AG04450 (cell line): Measurements from ENCODE around the gene CCNE1. TPM values are rescaled to one million over a fixed set of nuclear protein-coding genes. Genes with fewer than 3 reads are reported as not detected.

ENCODE experiments used
- CTCF ChIA-PET: fragments of 300-600, 350-600 bp; formaldehyde crosslinking; extraction: SDS; loops from one replicate; lab custom pipeline; 2022; ENCODE audit warnings: antibody characterized with exemption, inconsistent platforms; lab: Charles Lee
- POLR2A ChIA-PET: fragments of 350-600 bp; formaldehyde crosslinking; extraction: SDS; loops from one replicate; lab custom pipeline; 2021; ENCODE audit warnings: antibody characterized with exemption, inconsistent platforms; lab: Yijun Ruan, JAX
- DNase-seq: peaks from one replicate; pipeline ENCODE4 v3.0.0-alpha.2; 2011; ENCODE audit warnings: low read depth, low spot score
- H3K27ac ChIP-seq: one replicate; pipeline ENCODE4 v1.5.1; 2012; ENCODE audit warnings: low read depth, low read length, control low read depth
- H3K27me3 ChIP-seq: one replicate; pipeline ENCODE4 v1.6.0; 2012; ENCODE audit warnings: low read length; ENCODE audit not compliant: control insufficient read depth, insufficient read depth
- H3K4me3 ChIP-seq: 2 replicates; pipeline ENCODE4 v1.5.1; 2011; ENCODE audit warnings: mild to moderate bottlenecking, low read depth, low read length, control low read depth
- H3K9me3 ChIP-seq: 2 replicates; pipeline ENCODE4 v1.5.1; 2012; ENCODE audit warnings: low read length; ENCODE audit not compliant: control insufficient read depth, insufficient read depth
- polyA plus RNA-seq: library from polyadenylated mRNA; depleted of rRNA; stranded (reverse); fragments of >200 nt; gene quantifications from 2 replicates; pipeline ENCODE4 v1.2.3, GENCODE V29; 2011
- TF ChIP-seq, protein P1 (sequence below): IDR thresholded peaks from 2 replicates; pipeline ENCODE4 v1.5.1; 2011; ENCODE audit warnings: low read depth, low read length, control low read depth, inconsistent platforms

CCNE1 gene
- polyA plus RNA-seq, 1 experiment = 4.8 TPM

DNA sequence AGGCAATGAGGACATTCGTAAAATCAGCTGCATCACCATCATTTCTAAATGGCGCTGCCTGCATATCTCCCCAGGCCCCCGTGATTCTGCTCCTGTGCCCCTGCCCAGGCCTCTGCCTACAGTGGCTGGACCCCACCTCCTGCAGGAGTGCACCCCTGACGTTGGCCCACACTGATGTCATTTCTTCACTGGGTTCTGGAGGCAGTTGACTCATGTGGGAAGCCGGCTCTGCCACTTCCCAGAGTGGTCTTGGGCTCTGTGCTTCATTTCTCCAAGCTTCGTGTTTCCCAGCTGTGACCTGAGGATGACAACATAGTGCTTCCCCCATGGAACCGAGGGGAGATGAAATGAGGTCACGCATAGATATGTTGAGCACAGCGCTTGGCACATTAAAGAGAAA lies 19.9 kb downstream of the CCNE1 start:
- no peaks in the 10 kb centered on the region for H3K9me3 ChIP-seq
- H3K27ac ChIP-seq = no peak overlapping the region
- no peak for DNase-seq
- no peaks in the 10 kb centered on the region for H3K27me3 ChIP-seq
- ChIA-PET CTCF (no interaction called here), POLR2A (no interaction called here)
- TF ChIP-seq, protein P1, sequence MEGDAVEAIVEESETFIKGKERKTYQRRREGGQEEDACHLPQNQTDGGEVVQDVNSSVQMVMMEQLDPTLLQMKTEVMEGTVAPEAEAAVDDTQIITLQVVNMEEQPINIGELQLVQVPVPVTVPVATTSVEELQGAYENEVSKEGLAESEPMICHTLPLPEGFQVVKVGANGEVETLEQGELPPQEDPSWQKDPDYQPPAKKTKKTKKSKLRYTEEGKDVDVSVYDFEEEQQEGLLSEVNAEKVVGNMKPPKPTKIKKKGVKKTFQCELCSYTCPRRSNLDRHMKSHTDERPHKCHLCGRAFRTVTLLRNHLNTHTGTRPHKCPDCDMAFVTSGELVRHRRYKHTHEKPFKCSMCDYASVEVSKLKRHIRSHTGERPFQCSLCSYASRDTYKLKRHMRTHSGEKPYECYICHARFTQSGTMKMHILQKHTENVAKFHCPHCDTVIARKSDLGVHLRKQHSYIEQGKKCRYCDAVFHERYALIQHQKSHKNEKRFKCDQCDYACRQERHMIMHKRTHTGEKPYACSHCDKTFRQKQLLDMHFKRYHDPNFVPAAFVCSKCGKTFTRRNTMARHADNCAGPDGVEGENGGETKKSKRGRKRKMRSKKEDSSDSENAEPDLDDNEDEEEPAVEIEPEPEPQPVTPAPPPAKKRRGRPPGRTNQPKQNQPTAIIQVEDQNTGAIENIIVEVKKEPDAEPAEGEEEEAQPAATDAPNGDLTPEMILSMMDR = no peak
- H3K4me3 ChIP-seq = no peak overlapping the region

DNA sequence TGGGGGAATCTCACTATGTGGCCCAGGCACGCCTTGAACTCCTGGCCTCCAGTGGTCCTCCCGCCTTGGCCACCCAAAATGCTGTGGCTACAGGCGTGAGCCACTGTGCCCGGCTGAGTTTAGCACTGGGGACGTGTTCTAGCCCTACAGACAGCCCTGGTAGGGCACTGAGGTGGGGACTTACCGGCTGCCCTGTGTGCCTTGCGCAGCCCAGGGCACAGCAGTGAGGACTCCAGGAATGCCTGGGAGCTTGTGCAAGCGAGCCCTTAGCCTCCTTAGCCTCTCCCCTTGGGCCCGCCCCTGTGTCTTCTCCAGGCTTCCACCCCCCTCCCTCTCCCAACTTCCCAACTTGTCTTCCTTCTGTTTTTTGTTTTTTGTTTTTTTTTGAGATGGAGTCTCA lies 21.0 kb downstream of the CCNE1 start:
- CTCF ChIA-PET = no interaction called here
- no peak overlapping the region for H3K27ac ChIP-seq
- no peaks in the 10 kb centered on the region for H3K9me3 ChIP-seq
- POLR2A ChIA-PET = no interaction called here
- TF ChIP-seq, protein P1 = no peak
- no peaks in the 10 kb centered on the region for H3K27me3 ChIP-seq
- DNase-seq = no peak
- no peak overlapping the region for H3K4me3 ChIP-seq

DNA sequence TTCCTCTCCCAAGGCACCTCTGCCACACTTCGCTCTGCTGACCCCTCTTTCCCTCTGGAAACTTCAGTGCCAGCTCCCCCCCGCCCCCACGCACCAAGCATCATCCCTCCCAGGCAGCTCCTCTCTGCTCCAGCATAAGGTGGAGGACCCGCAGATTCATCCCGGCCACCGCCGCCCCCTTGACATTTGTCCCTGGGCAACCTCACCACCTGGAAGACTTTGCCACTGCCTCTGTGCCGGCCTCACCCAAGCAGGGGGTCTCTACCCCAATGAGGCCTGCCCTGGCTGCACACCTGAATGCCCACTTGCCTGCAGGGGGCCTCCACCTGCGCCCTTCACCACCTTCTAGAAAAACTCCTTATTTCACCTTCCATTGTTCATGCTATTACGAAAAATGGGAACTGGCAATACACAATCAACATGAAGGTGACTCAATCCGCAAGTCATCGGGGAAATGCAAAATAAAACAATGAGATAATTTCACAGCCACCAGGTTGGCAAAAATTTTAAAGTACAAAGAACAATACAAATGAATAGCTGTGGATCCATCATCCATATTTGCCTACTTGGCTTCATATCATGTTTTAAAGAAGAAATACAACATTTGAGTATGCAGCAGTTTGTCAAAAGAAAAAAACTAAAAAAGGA lies 21.9 kb downstream of the CCNE1 start:
- Histone ChIP-seq H3K9me3 (no peaks in the 10 kb centered on the region), H3K4me3 (no peak overlapping the region), H3K27ac (no peak overlapping the region), H3K27me3 (no peaks in the 10 kb centered on the region)
- ChIA-PET POLR2A (no interaction called here), CTCF (no interaction called here)
- TF ChIP-seq, protein P1 = no peak
- no peak for DNase-seq

DNA sequence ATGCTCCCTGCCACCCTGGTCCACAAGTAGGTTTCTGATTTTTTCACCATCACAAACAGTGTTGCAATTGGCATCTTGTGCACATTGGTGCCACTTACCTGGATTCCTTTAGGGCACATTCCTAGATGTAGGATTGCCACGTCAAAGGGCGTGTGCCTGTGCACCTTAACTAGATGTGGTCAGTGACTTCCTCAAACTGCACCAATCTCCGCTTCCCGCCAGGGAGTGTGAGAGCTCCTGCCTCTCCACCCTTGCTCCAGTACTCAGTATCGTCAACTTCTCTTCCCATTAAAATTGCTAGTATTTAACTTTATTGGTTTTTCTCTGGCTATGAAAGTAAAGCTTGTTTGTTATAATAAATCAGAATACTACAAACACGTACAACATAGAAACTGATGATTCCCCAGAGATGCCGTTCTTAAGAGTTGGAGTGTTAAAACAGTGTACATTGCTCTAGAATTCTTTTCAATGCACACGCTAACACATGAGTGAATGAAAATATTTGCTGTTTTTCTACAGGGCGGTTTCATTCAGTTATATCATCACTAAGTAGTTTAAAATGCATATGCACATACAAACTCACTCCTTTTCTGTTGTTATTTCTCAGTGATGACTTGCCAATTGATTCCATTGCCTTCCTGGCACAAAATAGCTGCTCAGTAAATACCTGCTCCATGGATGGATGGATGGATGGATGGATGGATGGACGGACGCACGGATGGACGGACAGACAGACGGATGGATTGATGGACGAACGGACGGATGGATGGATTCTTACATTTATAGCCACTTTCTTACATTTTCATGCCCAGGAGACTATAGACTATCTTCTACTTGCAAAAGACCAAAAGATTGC lies 23.4 kb downstream of the CCNE1 start:
- Histone ChIP-seq H3K27me3 (peaks cover 6% of the 10 kb centered on the region), H3K9me3 (no peaks in the 10 kb centered on the region), H3K4me3 (no peak overlapping the region), H3K27ac (no peak overlapping the region)
- no peak for DNase-seq
- TF ChIP-seq, protein P1 = no peak
- ChIA-PET POLR2A (no interaction called here), CTCF (no interaction called here)

GRCh38 chr19:29836409-29836825 lies 24.6 kb downstream of the CCNE1 start:
- DNase-seq = no peak
- no peak overlapping the region for H3K4me3 ChIP-seq
- peaks cover 13% of the 10 kb centered on the region for H3K27me3 ChIP-seq
- H3K27ac ChIP-seq = no peak overlapping the region
- CTCF ChIA-PET = no interaction called here
- POLR2A ChIA-PET = no interaction called here
- TF ChIP-seq, protein P1 = no peak
- H3K9me3 ChIP-seq = no peaks in the 10 kb centered on the region
